SK-N-SH treated with all-trans-retinoic acid at 6 μM for 48 hours (cell line): ENCODE measurements around the gene MLYCD.

Experiments used
- ARNTL ChIP-seq: fragments of 450-650 bp; formaldehyde crosslinking; IDR thresholded peaks from 2 replicates; pipeline ENCODE4 v1.5.0; 2020; ENCODE audit warnings: low read depth, mild to moderate bottlenecking, moderate library complexity, borderline replicate concordance
- CREB5 ChIP-seq: fragments of 250-450 bp; sonication (Bioruptor Pico); IDR thresholded peaks from 2 replicates; pipeline ENCODE4 v1.5.1; 2020; ENCODE audit warnings: low read depth, mild to moderate bottlenecking, moderate library complexity
- CSDC2 ChIP-seq: fragments of 250-450 bp; sonication (Bioruptor Pico); IDR thresholded peaks from 2 replicates; pipeline ENCODE4 v1.5.0; 2020; ENCODE audit warnings: mild to moderate bottlenecking, moderate library complexity
- CSRNP3 ChIP-seq: fragments of 250-450 bp; sonication (Bioruptor Pico); IDR thresholded peaks from 2 replicates; pipeline ENCODE4 v1.5.1; 2021; ENCODE audit warnings: mild to moderate bottlenecking, moderate library complexity
- ESRRG ChIP-seq: fragments of 250-450 bp; sonication (Bioruptor Pico); IDR thresholded peaks from 2 replicates; pipeline ENCODE4 v1.6.1; 2021; ENCODE audit warnings: mild to moderate bottlenecking
- GLIS3 ChIP-seq: fragments of 250-450 bp; sonication (Bioruptor Pico); IDR thresholded peaks from 2 replicates; pipeline ENCODE4 v1.5.0; 2020; ENCODE audit warnings: mild to moderate bottlenecking, moderate library complexity
- PATZ1 ChIP-seq: fragments of 250-450 bp; sonication (Bioruptor Pico); IDR thresholded peaks from 2 replicates; pipeline ENCODE4 v1.8.0; 2020; ENCODE audit warnings: mild to moderate bottlenecking, moderate library complexity, borderline replicate concordance
- POU6F1 ChIP-seq: fragments of 250-450 bp; sonication (Bioruptor Pico); IDR thresholded peaks from 2 replicates; pipeline ENCODE4 v1.8.0; 2021; ENCODE audit warnings: low read depth, mild to moderate bottlenecking, moderate library complexity, borderline replicate concordance
- TCF4 ChIP-seq: fragments of 250-450 bp; sonication (Bioruptor Pico); IDR thresholded peaks from 2 replicates; pipeline ENCODE4 v1.8.0; 2021; ENCODE audit warnings: mild to moderate bottlenecking, moderate library complexity, borderline replicate concordance
- TOX ChIP-seq: fragments of 250-450 bp; sonication (Bioruptor Pico); IDR thresholded peaks from 2 replicates; pipeline ENCODE4 v1.8.0; 2021; ENCODE audit warnings: mild to moderate bottlenecking, moderate library complexity, borderline replicate concordance
- ZC3H10 ChIP-seq: fragments of 250-450 bp; sonication (Bioruptor Pico); IDR thresholded peaks from 2 replicates; pipeline ENCODE4 v1.5.1; 2021; ENCODE audit warnings: mild to moderate bottlenecking, moderate library complexity
- ZFP30 ChIP-seq: fragments of 450-650 bp; formaldehyde crosslinking; IDR thresholded peaks from 2 replicates; pipeline ENCODE4 v1.5.0; 2022; ENCODE audit warnings: mild to moderate bottlenecking, moderate library complexity

- no peak for TF ChIP-seq ZFP30 (CRISPR knock-in tag)
- TF ChIP-seq CREB5 (CRISPR knock-in tag) = no peak
- no peak for TF ChIP-seq POU6F1
- TF ChIP-seq PATZ1 (CRISPR knock-in tag) = no peak
- no peak for TF ChIP-seq ESRRG (CRISPR knock-in tag)
- TF ChIP-seq ARNTL (CRISPR knock-in tag) = no peak
- no peak for TF ChIP-seq GLIS3 (CRISPR knock-in tag)
- no peak for TF ChIP-seq TCF4 (CRISPR knock-in tag)
- TF ChIP-seq TOX = no peak
- no peak for TF ChIP-seq CSRNP3
- no peak for TF ChIP-seq CSDC2 (CRISPR knock-in tag)
- TF ChIP-seq ZC3H10 (CRISPR knock-in tag) = no peak
Observed at GRCh38 chr16:83911290-83911689, 12.4 kb downstream of the MLYCD start.
